GM08714 (cell line): ENCODE results near the gene INPP5K.
A peak's percentile ranks its signal among the peaks of the same experiment; 100 is the strongest.
"Not testable (repeated sequence)": the region's sequence is repeated elsewhere in the genome, so short reads cannot be mapped to it uniquely, and the experiment has no call there.

ENCODE experiments used
- H3K4me3 ChIP-seq: fragments of 200-500 bp; sonication (Bioruptor generic); 2 replicates; pipeline ENCODE4 v1.5.1; 2014; ENCODE audit warnings: mild to moderate bottlenecking, low read length, inconsistent platforms
- ZNF274 ChIP-seq: IDR thresholded peaks from 2 replicates; pipeline ENCODE4 v1.6.1; 2012; ENCODE audit warnings: mild to moderate bottlenecking, low read depth, low read length

INPP5K gene

DNA sequence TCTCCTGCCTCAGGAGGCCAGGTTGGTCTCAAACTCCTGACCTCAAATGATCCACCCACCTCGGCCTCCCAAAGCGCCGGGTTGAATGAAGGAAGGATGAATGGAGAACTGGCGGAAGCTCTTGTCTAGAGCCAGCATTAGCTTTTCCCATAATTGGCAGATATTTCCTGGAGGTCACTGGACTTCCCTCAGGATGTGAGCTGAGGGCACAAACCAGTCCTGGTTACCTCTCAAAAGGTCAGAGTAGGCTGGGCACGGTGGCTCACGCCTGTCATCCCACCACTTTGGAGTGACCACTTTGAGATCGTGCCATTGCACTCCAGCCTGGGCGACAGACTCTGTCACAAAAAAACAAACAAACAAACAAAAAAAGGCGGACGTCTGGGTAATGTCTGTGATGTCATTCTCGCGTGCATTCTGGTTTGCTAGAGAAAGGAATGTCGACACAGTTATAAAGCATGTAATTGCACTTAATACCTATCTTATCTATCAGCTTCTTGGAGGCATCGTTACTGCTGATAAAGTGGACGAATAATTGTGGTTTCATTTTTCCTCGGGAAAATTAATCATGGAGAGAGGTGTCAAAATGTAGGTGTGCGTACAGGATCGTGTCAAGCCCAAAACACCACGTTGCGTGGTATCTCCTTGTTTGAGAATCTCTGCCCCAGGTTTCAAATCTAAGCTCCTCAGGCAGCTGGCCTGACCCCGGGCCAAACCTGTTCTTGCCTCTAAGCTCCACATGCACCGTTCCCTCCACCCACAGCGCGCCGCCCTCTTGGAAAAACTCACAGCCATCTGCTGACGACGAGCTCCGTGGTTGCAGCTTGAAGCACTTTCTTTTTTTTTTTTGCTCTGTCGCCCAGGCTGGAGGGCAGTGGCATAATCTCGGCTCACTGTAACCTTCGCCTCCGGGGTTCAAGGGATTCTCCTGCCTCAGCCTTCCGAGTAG is 54.0 kb downstream of the INPP5K start:
- no peak for TF ChIP-seq ZNF274
- H3K4me3 ChIP-seq: no peak overlapping the region

DNA sequence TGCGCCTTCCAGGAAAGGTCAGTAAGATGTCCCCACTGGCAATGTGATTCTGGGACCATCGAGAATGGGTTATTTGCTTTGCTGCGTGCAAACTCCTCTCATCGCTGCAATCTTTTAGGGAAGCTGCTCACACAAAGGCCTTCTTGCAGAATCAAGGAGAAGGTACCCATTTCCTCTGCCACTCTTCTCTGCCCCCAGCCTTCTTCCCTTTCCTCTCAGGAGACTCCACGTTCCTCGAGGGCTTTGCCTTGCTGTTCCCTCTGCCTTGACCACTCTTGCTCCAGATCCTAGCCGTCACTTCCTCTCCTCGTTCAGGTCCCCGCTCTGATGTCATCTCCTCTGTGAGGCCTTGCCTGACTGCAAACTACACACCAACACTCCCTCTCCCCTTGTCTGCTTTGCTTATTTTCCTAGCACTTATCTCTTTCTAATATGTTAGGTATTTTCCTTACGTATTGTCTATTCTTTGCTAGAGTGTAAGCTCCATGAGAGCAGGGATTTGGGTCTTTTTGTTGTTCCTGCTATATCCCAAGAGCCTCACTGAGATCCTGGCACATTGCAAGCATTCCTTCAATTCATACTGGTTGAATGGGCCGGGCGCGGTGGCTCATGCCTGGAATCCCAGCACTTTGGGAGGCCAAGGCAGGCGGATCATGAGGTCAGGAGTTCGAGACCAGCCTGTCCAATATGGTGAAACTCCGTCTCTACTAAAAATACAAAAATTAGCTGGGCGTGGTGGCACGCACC is 55.0 kb downstream of the INPP5K start:
- no peak overlapping the region for H3K4me3 ChIP-seq
- no peak for TF ChIP-seq ZNF274

DNA sequence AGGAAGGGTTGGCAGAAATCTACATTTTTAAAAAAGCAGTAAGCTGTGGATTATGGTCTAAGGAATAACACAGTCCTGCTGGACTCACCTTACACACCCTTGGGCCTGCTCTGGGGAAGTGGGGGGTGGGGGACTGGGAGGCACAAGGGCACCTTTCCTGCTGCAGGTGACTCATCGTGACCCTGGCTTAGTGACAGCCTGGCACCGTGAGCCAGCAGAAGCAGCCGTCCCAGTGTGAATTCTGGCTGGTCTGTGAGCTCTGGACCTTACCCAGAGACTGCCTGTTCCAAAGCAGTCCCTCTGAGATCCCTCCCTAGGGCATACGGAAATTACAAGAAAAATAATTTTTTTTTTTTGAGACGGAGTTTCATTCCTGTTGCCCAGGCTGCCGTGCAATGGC is 56.2 kb downstream of the INPP5K start:
- no peak for TF ChIP-seq ZNF274
- H3K4me3 ChIP-seq: no peak overlapping the region

DNA sequence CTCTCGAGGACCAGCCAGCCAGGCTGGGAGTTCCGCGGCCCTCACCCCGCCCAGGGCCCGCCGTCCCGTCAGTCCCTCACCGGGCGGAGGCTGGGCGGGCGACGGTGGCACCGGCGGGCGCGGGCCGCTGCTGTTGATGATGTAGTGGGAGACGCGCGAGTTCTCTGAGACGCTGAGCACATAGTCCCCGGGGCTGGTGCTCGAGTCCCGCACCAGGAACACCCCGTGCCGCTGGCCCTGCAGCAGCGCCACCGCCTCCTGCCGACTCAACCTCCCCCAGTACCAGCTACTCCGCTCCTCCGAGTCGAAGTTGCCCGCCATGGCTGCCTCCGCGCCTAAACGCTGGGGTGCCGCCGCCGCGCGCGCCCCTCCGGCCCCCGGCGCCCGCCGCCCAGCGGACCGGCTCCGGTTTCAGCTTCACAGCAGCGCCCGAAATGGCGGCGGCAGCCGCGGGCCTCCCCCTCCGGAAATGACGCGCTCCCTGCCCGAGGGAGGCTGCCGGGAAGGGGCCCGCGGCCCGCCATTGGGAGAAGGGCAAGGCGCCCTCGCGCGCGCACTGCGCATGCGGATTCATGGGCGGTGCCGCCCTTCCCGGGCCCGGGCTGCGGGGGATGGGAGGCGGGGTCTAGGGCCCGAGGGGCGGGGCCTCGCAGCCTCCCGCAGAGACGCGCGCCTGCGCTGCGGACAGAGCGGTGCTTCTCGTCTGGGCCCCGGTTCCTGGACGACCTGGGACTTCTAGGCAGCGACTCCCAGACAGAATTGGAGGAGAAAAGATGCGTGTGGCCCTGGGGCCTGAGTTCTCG is 60.4 kb downstream of the INPP5K start, which contains the start of gene CRK:
Gene CRK (minus strand): TSS at position 436 of the 803 bp plus-strand sequence. CDS start 115 bp downstream, at position 321.
- H3K4me3 ChIP-seq: peak within 1 kb of the TSS; percentile 95
- no peak for TF ChIP-seq ZNF274

DNA sequence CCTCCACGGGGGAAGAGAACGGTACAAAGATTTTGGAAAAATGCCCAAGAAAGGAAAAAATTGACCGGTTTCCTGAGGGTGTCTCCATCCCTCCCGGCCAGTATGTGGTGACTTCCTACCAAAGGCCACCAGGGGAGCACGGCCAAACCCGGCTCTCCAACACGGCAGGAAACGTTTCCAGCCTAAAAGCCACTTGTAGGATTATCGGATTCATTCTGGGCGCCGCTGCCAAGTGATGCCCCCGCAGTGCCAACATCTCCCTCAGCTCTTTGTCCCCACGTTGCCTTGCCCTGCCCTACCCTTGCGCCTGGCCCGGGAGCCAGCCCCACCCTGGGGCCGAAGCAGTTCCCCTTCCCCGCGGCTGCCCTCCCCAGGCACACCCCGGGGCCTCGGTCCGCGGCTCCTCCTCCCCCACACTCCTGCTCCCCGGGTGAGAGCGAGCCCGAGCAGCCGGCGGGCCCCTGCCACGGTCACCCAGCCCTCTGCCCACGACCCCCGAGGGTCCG is 61.1 kb downstream of the INPP5K start:
- H3K4me3 ChIP-seq: peak overlapping the region; percentile 95
- no peak for TF ChIP-seq ZNF274

DNA sequence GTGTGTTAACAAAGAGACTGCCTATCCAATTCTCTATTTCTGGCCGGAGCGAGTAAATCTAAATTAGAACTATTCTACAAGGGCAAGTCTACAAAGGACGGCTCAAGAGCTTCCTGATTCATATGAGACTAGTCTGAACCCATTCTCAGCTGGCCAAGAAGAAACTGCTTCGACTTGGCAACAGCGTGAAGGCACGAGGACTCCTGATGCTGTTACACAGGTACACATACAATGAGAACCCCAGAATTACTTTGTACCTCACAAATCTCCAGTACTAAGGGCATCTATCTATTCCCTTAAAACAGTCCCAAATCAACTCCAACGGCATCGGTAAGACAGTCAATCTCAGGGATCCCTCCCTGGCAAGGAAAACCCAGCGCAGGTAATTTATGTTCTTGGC is 61.9 kb downstream of the INPP5K start:
- peak overlapping the region; percentile 95 for H3K4me3 ChIP-seq
- no peak for TF ChIP-seq ZNF274

DNA sequence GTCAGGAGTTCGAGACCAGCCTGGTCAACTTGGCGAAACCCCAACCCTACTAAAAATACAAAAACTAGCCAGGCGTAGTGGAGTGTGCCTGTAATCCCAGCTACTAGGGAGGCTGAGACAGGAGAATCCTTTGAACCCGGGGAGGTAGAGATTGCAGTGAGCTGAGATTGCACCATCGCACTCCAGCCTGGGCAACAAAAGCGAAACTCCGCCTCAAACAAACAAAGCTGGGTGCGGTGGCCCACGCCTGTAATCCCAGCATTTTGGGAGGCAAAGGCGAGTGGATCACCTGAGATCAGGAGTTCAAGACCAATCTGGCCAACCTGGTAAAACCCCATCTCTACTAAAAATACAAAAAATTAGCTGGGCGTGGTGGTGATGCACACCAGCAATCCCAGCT is 62.7 kb downstream of the INPP5K start:
- not testable (repeated sequence) for H3K4me3 ChIP-seq

DNA sequence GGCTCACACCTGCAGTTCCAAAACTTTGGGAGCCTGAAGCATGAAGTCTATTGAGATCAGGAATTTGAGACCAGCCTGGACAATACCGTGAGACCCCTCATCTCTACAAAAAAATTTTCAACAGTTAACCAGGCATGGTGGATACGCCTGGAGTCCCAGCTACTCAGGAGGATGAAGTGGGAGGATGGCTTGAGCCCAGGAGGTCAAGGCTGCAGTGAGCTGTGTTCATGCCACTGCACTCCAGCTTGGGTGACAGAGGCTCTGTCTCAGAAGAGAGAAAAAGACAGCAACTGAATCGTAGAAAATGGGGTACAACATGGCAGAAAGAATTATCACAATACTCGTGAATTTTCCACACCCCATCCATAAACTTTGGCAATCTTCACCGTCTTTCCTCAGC is 63.6 kb downstream of the INPP5K start:
- no peak for TF ChIP-seq ZNF274

DNA sequence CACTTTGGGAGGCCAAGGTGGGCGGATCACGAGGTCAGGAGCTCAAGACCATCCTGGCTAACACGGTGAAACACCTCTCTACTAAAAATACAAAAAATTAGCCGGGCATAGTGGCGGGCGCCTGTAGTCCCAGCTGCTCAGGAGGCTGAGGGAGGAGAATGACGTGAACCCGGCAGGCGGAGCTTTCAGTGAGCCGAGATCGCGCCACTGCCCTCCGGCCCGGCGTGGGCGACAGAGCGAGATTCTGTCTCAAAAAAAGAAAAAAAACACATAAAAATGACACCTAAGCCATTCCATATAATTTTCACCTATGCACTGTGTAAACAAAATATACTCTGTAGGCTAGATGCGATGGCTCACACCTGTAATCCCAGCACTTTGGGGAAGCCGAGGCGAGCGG is 66.2 kb downstream of the INPP5K start:
- H3K4me3 ChIP-seq: not testable (repeated sequence)

More for the DNA sequence above, 63.6 kb downstream of the INPP5K start:
- no peak overlapping the region for H3K4me3 ChIP-seq

DNA sequence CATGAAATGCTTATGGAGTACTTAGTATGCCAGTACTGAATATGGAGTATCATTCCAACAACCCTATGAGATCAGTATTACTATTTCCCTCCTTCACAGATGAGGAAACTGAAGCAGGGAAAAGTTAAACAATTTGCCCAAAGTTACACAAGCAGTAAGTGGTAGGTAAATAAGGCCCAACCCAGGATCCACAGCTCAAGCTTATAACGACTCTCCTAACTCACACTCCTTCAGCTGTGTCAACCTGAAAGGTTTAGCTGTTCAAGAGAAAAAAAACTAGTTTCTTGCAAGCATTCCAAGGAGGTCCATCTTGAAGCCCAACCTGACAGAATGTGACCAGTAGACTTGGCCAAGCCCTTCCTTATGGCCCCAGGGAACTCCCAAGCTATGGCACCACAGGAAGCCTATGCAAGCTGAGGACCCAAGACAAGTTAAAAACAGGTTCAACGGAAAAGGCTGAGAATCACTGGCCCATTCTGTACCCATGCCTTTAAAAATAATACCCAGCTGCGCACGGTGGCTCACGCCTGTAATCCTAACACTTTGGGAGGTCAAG is 66.9 kb downstream of the INPP5K start:
- TF ChIP-seq ZNF274: no peak
- H3K4me3 ChIP-seq: no peak overlapping the region

DNA sequence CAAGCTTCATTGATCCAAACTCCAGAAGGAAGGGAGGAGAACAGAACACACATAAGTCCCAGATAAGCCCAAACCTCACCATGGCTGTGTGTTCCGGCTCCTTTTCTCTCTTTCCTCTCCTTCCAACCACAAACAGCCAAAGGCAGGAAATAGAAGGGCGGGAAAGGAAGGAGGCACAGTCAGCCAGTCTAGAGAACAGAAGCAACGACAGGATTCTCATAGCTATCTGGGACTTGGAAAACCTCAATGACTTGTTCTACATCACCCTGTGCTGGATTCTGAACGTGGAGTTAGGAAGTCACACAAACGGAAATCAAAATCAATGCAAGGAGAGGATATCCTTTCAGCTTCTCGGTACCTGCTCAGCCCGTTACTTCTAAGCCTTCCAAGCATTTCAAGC is 69.4 kb downstream of the INPP5K start:
- TF ChIP-seq ZNF274: no peak

DNA sequence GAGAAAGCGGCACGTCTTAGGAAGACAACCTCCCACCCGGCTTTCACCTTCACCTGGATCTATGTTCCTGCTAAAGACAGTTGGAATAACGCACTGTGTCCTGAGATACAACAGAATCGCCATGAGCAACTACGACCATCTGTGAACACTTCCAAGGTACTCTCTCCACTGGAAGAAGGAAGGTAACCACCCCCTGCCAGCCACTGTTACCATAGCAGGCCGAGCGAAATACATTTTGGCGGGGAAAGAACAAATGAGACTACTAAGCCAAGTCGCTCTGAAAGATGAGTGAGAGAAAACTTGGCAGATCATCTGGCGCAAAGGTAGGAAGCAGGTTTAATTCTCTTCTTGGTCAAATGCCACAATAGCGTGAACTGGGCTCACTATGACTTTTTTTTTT is 70.2 kb downstream of the INPP5K start:
- TF ChIP-seq ZNF274: no peak
- H3K4me3 ChIP-seq: no peak overlapping the region

More for the DNA sequence above, 69.4 kb downstream of the INPP5K start:
- no peak overlapping the region for H3K4me3 ChIP-seq

DNA sequence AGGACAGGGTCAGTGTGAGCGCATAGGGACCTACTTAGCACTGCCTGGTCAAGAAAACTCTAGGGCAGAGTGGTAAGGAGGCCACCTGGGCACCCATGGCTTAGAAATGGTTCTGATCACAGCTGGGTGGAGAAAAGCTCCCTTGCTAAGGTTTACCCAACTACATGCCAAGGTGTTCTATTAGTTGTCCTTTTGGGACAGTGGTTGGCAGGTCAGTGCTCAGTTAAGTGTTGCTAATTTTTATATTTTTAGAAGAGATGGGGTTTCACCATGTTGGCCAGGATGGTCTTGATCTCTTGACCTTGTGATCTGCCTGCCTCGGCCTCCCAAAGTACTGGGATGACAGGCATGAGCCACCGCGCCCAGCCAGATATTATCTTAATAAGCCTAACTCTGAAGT is 70.7 kb downstream of the INPP5K start:
- H3K4me3 ChIP-seq: not testable (repeated sequence)
